Smooth muscle cell of the brain vasculature (primary cell): ENCODE data around the gene ATP4B.

Source experiments
- DNase-seq: peaks from one replicate; pipeline ENCODE4 v3.0.0-alpha.2; 2012; ENCODE audit warnings: low read depth, low spot score

Gene ATP4B

GRCh38 chr13:113642563-113642962 is 15.4 kb downstream of the ATP4B start:
- DNase-seq = no peak

- no peak for DNase-seq
Observed at GRCh38 chr13:113641426-113641825, 16.6 kb downstream of the ATP4B start.

- DNase-seq = no peak
Observed at GRCh38 chr13:113639616-113640262, 18.3 kb downstream of the ATP4B start.

GRCh38 chr13:113638806-113639205 is 19.2 kb downstream of the ATP4B start:
- no peak for DNase-seq

GRCh38 chr13:113638173-113638746 is 19.7 kb downstream of the ATP4B start:
- DNase-seq = no peak

DNA sequence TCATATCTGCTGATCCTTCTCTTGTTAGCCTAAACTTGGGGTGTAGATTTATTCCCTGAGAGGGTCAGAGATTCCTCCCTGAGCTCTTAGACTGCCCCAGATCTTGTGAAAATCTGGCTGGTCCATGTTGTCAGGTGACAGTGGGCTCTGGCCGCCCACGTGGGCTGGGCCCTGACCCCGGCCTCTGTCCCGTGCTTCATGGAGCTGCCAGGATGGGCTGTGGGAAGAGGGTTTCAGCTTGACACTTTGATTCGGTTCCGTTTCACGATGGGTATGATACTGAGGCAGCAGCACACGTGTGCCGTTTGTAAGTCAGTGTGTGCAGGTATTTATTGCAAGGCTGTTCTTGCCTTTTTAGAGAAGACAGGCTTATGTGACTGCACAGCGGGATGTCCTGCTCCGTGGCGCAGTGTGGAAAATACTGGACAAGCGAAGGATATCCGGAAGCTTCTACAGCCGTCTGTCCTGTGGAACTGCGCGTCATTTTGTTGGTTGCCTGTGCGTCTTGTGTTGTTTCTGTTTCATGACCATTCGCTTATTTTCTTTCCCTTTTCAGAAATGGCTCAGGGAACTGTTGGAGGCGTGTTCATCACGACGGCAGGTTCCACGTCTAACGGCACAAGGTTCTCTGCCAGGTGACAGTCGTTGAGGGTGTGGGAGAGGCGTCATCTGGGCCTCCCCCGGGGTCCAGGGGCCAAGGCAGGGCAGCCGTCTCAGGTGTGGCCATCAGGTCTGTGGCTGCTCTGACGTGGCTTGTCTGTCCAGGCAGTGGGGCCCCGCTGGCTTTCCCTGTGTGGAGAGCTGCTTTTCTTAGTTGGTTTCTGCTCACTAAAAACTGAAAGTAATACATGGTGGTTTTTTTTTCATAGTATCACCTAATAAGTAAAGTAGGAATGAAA is 20.5 kb downstream of the ATP4B start:
- DNase-seq = no peak

GRCh38 chr13:113636266-113636963 is 21.6 kb downstream of the ATP4B start:
- DNase-seq = no peak

DNA sequence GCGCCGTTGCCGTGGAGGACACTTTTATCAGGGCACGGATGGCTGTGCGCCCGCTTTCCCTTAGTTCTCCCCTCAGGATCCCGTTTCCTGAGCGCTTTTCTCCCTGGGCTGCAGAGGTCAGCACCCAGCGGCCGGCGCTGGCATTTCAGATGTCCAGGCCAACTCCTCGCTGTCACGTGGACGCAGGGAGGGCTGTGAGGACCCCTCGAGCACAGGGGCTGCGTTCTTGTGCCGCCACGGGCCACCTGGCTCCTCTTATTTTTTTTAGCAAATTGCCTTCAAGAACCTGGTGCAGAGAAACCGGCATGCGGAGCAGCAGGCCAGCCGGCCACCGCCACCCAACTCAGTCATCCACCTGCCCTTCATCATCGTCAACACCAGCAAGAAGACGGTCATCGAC is 22.3 kb downstream of the ATP4B start:
- DNase-seq = no peak

DNA sequence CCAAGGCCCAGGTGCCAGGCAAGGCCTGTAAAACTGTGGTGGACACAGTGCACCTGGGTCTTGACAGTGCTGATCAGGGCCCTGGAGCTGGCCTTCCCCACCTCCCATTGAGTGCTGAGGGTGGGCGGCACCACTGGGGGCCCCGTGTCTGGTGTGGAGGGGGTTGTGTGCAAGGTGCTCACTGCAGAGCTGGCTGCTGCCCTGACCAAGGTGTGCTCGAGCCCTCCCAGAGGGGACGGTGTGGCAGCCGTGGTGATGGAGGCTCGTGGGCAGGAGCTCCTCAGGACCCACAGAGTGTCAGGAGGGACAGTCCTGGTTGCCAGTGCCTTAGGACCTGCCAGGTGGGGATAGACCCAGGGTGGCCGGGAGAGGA is 23.0 kb downstream of the ATP4B start:
- DNase-seq = no peak

GRCh38 chr13:113634279-113635047 is 23.5 kb downstream of the ATP4B start:
- no peak for DNase-seq

DNA sequence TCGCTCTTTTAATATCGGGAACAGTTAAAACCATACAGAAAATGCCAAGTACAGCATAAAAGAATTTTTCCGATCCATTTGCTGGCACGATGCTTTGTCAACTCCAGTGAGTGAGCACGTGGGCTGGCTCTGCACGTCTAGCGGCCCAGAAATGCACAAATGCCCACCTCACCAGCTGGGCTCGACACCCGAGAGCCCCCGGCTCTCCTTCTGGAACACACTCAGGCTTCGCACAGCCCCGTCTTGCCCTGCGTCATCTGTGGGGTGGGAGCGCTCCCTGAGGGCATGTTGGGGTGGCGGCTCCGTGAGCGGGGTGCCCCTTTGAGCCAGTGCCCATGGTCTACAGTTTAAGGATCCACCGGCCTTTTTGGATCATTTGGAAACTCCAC is 24.5 kb downstream of the ATP4B start:
- no peak for DNase-seq

- DNase-seq = no peak
Observed at GRCh38 chr13:113632706-113633484, 25.1 kb downstream of the ATP4B start.

DNA sequence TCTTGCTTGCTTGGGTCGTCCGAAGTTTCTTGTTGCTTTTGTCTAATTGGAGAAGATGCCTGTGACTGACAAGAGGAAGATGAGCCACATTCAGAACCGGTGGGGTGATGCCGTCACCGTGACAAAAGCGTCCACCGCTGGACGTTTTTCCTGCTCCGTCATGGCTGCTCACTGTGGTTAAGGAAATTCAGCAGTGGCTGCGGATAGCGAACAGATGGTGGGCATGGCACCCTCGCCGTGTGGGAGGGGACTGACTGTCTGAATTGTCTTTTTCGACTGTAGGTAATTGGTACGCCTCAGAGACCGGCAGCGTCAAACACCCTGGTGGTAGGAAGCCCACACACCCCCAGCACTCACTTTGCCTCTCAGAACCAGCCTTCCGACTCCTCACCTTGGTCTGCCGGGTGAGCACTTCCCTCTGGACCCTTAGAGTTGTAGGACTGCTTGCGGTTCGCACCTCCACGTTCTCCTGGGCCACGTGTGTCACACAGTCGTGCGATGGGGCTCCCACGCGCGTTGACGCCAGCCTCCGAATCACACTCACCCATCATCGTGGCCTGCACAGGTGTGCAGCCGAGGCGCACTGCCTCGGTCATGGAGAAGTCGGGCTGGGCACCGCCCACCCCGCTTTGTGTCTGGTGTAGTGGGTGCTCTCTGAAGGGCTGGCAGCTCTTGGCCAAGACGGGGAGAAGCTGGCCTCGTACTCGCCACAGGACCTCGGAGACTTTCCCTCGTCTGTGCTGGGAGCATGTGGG is 26.5 kb downstream of the ATP4B start:
- DNase-seq = no peak

DNA sequence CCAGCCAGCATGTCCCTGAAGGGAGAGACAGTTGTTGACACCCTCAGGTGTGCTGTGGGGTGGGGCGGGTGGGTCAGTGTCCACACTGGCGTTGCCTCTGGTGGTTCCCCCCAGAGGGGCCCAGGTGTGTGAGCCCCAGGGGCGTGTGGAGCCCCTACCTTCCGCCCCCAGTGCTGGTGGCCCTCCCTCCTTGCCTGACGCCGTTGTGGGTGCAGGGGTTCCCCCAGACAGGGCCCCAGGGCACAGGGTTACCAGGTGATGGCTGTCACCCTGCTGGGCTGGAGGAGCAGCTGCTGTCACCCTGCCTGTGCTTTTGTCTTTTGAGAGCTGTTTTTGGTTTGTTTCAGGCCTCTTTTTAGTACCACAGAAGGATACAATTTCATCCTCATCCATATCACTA is 27.2 kb downstream of the ATP4B start:
- DNase-seq = no peak

- DNase-seq = no peak
Observed at GRCh38 chr13:113630296-113630695, 27.7 kb downstream of the ATP4B start.

DNA sequence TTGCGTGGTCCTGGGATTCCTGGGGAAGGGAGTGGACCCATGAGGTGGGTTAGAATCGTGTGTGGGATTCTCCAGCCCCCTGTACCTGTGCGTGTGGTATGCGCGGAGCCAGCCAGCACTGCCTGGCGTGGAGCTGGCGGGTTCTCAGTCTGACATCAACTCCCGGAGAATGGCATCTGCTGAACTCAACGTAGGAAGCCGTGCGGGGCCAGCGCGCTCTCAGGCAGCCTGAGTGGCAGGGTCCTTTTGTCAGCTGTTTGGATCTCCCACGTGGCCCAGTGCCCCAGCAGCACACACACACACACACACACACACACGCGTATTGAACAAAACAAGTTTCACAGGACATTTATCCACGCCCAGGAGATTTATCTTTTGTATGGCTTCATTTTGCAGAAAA is 28.1 kb downstream of the ATP4B start:
- no peak for DNase-seq

DNA sequence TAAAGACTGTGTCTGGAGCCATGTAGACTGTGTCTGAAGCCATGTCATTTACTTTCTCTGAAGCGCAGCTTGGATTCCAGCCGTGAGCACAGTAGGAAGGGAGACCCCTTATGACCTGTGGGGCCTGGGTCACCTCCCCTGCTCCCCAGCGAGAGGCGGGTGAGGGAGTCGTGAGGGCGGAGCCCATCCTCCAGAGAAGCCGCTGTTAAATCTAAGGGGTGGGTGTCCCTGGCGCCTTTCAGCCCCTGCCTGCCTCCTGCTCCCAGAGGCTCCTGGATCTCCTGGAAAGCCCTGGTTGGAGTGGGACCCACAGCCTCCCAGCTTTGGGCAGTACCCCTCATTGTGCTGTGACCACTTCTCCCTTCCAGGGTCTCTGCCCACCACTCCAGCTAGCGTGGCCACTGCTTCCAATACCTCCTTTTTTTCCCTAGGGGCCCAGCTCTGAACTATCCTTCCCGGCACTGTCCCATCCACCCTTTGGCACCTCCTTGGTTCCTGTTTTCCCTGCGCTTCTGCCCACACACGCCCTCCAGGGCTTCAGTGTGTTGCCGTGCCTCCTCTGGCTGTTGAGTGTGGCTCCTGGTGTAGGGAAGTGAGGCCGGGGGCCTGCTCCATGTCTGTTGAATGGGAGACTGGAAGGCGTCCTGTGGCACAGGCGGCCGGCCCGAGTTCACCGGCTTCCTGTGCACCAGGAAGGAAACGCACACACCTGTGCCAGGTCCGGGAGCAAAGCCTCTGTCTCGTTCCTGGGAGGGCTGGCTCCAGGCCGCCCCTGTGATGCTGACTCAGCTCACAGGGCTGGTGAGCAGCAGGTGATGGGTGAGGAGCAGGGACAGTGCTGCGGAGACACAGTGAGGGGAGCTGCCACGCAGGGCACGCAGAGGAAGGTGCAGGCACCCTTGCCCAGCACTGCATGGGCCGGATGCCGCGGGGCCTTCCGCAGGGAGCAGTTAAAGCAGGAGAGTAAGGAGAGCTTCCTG is 29.4 kb downstream of the ATP4B start:
- DNase-seq = no peak

DNA sequence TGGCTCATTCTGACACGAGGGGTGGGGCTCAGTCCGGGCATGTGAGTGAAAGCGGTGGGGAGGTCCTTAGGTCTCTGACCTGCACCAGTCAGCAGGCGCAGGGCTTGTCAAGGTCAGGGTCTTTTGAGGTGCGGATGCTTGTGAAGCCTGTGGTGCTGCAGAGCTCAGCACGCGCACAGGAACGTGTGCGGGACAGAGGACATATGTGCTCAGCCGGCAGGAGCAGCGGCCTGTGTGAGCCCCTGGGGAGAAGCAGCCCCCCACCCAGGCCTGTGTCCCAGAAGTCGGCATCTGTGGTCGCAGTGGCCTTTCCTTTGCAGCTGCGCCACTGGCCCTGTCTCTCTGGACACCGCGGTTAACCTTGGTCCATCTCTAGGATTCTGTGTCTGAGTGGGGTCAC is 30.9 kb downstream of the ATP4B start:
- DNase-seq = no peak
